Skeletal muscle satellite cell (primary cell): ENCODE data around the gene MARVELD2.
"Not testable (repeated sequence)": the region's sequence is repeated elsewhere in the genome, so short reads cannot be mapped to it uniquely, and the experiment has no call there.

ENCODE experiments used
- H3K27me3 ChIP-seq: 2 replicates; pipeline ENCODE4 v1.7.0; 2013; ENCODE audit warnings: low read length; ENCODE audit not compliant: control insufficient read depth, insufficient read depth
- H3K36me3 ChIP-seq: 2 replicates; pipeline ENCODE4 v1.7.0; 2013; ENCODE audit warnings: mild to moderate bottlenecking, control low read depth, low read length; ENCODE audit not compliant: insufficient read depth
- H3K4me1 ChIP-seq: 2 replicates; pipeline ENCODE4 v1.7.0; 2013; ENCODE audit warnings: low read length; ENCODE audit not compliant: control insufficient read depth, insufficient read depth
- H3K4me2 ChIP-seq: 2 replicates; pipeline ENCODE4 v1.7.0; 2013; ENCODE audit warnings: mild to moderate bottlenecking, low read length
- H3K4me3 ChIP-seq: 2 replicates; pipeline ENCODE4 v1.7.0; 2013; ENCODE audit warnings: low read length
- H3K9ac ChIP-seq: 2 replicates; pipeline ENCODE4 v1.7.0; 2013; ENCODE audit warnings: mild to moderate bottlenecking, low read depth, low read length, moderate library complexity
- H3K9me3 ChIP-seq: replicated peaks from 2 replicates; pipeline ENCODE4 v1.7.0; 2013; ENCODE audit warnings: mild to moderate bottlenecking, control low read depth, low read length

Gene MARVELD2

DNA sequence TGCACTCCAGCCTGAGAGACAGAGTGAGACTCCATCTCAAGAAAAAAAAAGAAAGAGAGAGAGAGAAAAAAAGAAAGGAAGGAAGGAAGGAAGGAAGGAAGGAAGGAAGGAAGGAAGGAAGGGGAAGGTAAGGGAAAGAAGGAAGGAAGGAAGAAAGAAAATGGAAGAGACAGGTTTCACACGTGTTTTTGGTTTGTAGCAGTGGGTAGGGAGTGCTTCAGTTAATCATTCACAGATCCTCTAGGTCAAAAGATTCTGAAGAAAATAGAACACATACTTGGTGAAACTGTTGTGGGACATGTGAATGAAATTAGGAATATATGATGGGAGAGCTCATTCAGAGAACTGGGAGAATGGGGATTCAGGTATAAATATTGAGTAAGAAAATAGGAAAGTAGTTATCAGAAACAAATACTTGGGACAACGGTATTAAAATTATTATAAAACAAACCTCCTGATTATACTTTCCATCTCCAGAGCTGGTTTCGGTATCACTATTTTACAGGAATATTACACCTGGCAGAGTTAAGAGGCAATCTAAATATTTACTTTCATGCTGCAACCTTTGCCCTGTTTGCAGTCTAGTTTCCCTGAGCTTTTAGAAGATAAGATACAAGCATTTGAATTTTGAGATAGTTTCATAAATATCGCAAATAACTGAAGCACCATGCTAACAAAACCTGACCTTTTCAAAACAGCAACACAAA lies 37.2 kb downstream of the MARVELD2 start:
- H3K9me3 ChIP-seq, result no peaks in the 10 kb centered on the region
- no peak overlapping the region for H3K4me3 ChIP-seq
- no peak overlapping the region for H3K4me2 ChIP-seq
- peaks cover 4% of the 10 kb centered on the region for H3K27me3 ChIP-seq
- H3K36me3 ChIP-seq, result no peaks in the 10 kb centered on the region
- H3K4me1 ChIP-seq, result peaks cover 3% of the 10 kb centered on the region
- no peak overlapping the region for H3K9ac ChIP-seq

DNA sequence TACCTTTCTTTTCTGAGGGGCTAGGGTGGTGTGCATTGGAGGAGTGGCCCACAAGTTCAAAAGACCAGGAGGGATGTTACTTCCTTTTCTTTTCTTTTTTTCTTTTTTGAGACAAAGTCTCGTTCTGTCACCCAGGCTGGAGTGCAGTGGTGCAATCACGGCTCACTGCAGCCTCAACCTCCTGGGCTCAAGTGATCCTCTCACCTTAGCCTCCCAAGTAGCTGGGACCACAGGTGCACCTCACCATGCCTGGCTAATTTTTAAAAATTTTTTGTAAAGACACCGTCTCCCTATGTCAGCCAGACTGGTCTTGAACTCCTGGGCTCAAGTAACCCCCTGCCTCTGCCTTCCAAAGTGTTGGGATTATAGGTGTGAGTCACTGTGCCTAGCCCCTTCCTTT lies 38.6 kb downstream of the MARVELD2 start:
- not testable (repeated sequence) for H3K36me3 ChIP-seq, H3K9ac ChIP-seq, H3K9me3 ChIP-seq, H3K4me3 ChIP-seq, H3K4me1 ChIP-seq, H3K27me3 ChIP-seq, H3K4me2 ChIP-seq

DNA sequence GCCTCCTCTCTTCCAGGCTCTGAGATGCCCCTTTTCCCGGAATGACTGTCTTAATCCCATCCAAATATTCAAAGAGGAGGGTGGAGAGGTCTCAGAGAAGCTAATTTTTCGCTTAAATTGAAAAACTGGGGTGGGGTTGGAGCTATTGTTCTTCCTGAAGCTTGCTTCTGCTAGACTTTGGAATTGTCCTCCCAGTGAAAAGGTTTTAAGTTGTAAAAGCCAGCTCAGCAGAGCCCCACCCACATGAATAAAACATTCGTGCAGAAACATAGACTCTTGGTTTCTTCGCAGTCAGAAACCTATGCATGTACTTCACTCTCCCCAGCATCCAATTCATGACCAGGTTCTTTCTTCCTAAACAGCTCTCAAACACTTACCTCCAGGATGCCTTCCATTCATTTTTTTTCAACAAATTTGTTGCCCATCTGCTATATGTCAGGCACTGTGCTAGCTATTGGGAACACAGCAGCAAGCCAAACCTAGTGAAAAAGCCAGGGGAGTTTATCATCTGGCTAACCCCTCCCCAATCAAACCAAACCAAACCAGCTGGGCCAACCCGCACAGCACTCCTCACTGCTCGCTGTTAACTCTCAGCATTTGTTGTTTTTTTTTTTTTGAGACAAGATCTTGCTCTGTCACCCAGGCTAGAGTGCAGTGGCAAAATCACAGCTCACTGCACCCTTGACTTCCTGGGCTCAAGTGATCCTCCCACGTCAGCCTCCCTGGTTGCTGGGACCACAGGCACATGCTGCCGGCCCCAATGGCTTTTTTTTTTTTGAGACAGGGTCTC lies 39.7 kb downstream of the MARVELD2 start:
- no peak overlapping the region for H3K4me2 ChIP-seq
- no peaks in the 10 kb centered on the region for H3K36me3 ChIP-seq
- H3K27me3 ChIP-seq, result peaks cover 4% of the 10 kb centered on the region
- no peak overlapping the region for H3K9ac ChIP-seq
- H3K4me3 ChIP-seq, result no peak overlapping the region
- peaks cover 3% of the 10 kb centered on the region for H3K4me1 ChIP-seq
- no peaks in the 10 kb centered on the region for H3K9me3 ChIP-seq

DNA sequence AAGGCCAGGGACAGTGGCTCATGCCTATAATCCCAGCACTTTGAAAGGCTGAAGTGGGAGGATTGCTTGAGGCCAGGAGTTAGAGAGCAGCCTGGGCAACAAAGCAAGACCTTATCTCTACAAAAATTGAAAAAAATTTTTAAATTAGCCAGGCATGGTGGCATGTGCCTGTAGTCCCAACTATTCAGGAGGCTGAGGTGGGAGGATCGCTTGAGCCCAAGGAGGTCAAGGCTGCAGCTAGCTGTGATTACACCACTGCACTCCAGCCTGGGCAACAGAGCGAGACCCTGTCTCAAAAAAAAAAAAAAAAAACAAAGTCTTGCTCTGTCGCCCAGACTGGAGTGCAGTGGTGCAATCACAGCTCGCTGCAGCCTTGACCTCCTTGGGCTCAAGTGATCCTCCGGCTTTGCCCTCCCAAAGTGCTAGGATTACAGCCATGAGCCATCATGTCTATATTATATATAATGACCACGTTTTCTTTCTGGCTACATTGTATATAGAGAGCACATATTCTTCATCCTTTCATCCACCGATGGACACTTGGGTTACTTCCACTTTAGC lies 40.6 kb downstream of the MARVELD2 start:
- H3K4me3 ChIP-seq, H3K27me3 ChIP-seq, H3K4me1 ChIP-seq, H3K9me3 ChIP-seq, H3K36me3 ChIP-seq, H3K4me2 ChIP-seq, H3K9ac ChIP-seq: not testable (repeated sequence)

DNA sequence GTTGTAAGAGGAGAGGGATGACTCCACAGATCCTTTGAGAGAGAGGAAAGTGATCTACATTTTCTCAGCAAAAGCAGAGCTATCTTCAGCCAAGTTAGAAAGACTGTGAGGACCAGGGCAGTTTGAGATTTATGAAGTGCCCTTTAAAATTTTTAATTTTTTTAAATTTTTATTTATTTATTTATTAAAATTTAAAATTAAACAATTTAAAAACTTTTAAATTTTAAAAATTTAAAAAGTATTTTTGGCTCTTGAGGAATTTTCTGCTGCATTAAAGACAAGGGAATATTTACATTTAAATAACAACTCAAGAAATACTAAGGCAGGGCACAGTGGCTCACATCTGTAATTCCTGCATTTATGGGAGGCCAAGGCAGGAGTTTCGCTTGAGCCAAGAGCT lies 47.3 kb downstream of the MARVELD2 start:
- no peak overlapping the region for H3K9ac ChIP-seq
- H3K27me3 ChIP-seq, result no peaks in the 10 kb centered on the region
- no peak overlapping the region for H3K4me2 ChIP-seq
- H3K4me3 ChIP-seq, result no peak overlapping the region
- no peaks in the 10 kb centered on the region for H3K4me1 ChIP-seq
- H3K9me3 ChIP-seq, result no peaks in the 10 kb centered on the region
- H3K36me3 ChIP-seq, result no peaks in the 10 kb centered on the region

DNA sequence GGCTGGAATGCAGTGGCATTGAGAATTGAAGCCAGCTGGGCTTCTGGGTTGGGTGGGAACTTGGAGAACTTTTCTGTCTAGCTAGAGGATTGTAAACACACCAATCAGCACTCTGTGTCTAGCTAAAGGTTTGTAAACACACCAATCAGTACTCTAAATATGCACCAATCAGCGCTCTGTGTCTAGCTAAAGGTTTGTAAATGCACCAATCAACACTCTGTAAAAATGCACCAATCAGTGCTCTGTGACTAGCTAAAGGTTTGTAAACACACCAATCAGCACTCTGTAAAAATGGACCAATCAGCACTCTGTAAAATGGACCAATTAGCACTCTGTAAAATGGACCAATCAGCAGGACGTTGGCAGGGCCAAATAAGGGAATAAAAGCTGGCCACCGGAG lies 51.5 kb downstream of the MARVELD2 start:
- H3K4me1 ChIP-seq, H3K4me3 ChIP-seq, H3K4me2 ChIP-seq, H3K36me3 ChIP-seq, H3K9me3 ChIP-seq, H3K27me3 ChIP-seq, H3K9ac ChIP-seq: not testable (repeated sequence)

DNA sequence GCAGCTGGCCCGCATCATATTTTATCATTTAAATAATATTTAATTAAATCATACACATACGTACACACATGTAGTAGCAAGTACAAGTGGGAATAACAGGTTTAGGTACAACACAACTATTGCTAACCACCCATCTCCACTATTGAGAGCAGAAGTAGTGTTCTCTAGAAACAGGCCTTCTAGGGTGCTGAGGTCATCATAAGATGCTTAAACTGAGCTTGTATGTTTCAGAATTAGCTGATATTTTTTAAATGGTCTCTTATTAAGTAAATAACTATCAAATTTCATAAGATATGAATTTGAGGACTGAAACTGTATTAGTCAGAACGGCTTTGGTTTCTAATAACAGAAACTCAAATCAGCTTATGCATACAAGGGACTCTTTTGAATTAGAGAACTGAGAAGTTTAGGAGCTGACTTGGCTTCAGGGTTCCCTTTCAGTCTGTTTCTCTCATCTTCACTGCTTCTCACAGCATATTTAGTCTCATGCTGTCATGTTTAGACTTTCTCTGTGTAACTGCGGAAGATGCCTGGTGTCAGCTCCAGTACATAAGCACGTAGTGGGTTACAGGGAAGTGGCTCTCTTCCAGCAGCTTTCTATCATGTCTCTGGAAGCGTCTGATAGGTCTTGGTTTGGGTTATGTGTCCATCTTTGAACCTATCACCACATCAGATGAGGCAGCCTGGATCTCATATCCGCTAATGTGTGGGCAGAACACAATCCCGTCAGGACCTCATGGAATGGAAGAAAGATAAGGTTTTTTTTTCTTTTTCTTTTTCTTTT lies 52.7 kb downstream of the MARVELD2 start:
- Histone ChIP-seq H3K4me3 (no peak overlapping the region), H3K4me2 (no peak overlapping the region), H3K9ac (no peak overlapping the region), H3K27me3 (peaks cover 5% of the 10 kb centered on the region), H3K4me1 (no peaks in the 10 kb centered on the region), H3K36me3 (no peaks in the 10 kb centered on the region), H3K9me3 (no peaks in the 10 kb centered on the region)

DNA sequence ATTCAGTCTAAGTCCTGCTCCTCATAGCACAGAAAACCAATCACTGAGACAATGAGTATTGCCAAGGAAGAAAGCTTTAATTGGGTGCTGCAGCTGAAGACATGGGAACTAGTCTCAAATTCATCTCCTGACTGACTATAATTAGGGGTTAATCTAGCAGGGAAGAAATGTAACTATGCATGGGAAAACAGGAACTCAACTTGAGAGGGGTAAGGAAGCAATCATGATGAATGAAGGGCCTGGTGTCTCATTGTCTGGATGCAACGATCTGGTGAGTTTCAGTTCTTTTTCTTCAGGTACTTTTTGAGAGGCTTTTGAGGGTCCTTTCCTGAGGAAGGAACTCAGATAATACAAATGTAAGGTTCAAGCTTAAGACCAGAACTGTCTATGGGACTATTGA lies 53.7 kb downstream of the MARVELD2 start:
- Histone ChIP-seq H3K9ac (no peak overlapping the region), H3K27me3 (peaks cover 5% of the 10 kb centered on the region), H3K4me1 (no peaks in the 10 kb centered on the region), H3K4me2 (no peak overlapping the region), H3K4me3 (no peak overlapping the region), H3K36me3 (no peaks in the 10 kb centered on the region), H3K9me3 (no peaks in the 10 kb centered on the region)

DNA sequence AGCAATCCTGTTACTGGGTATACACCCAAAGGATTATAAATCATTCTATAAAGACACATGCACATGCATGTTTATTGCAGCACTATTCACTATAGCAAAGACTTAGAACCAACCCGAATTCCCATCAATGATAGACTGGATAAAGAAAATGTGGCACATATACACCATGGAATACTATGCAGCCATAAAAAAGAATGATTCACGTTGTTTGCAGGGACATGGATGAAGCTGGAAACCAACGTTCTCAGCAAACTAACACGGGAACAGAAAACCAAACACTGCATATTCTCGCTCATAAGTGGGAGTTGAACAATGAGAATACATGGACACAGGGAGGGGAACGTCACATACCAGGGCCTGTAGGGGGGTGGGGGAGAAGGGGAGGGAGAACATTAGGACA lies 56.6 kb downstream of the MARVELD2 start:
- not testable (repeated sequence) for H3K4me1 ChIP-seq, H3K9me3 ChIP-seq, H3K27me3 ChIP-seq, H3K36me3 ChIP-seq, H3K4me3 ChIP-seq, H3K9ac ChIP-seq, H3K4me2 ChIP-seq

DNA sequence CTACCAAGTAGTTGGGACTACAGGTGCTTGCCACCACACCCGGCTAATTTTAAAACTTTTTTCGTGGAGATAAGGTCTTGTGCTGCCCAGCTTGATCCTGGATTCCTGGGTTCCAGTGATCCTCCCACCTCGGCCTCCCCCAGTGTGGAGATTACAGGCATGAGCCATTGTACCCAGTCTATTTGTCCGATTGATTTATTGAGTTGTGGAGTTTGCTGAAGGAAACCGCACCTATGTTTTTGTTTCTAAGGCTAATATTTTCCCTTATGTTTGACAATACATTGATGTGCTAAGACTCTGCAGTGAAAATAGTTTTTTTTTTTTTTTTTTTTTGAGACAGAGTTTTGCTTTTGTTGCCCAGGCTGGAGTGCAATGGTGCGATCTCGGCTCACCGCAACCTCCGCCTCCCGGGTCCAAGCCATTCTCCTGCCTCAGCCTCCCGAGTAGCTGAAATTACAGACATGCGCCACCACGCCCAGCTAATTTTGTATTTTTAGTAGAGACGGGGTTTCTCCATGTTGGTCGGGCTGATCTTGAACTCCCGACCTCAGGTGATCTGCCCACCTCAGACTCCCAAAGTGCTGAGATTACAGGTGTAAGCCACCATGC lies 57.7 kb downstream of the MARVELD2 start:
- H3K9me3 ChIP-seq, H3K9ac ChIP-seq, H3K4me2 ChIP-seq, H3K4me1 ChIP-seq, H3K4me3 ChIP-seq, H3K27me3 ChIP-seq, H3K36me3 ChIP-seq: not testable (repeated sequence)

DNA sequence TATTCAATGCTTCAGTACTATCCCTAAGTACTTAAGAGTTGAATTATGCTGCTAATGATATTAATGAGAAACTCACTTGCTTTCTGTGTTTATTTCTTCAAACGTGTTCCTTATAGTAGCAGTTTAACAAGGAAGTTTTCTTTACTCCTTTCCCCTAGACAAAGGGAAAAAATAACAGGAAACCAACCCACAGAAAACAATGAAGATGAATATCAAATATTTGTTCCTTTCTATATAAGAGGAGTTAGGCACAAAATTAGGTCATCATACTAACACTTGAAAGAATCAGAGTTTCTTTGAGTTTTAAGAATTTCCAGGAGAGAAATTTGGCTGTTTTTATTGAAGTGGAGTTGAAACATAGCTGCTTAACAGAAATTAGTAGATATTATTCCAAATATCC lies 62.3 kb downstream of the MARVELD2 start:
- Histone ChIP-seq H3K36me3 (no peaks in the 10 kb centered on the region), H3K9ac (no peak overlapping the region), H3K4me3 (no peak overlapping the region)

More for the DNA sequence above, 62.3 kb downstream of the MARVELD2 start:
- no peaks in the 10 kb centered on the region for H3K4me1 ChIP-seq
- H3K27me3 ChIP-seq, result no peaks in the 10 kb centered on the region
- no peak overlapping the region for H3K4me2 ChIP-seq
- no peaks in the 10 kb centered on the region for H3K9me3 ChIP-seq
